Tibial artery (tissue), 4 donors: ENCODE data around the gene PEX14.

Experiments used
- DNase-seq, 2 donors: peaks; one replicate each; pipeline ENCODE4 v3.0.0-alpha.2; 2019
- H3K27ac ChIP-seq, 2 donors: fragments of 200-600 bp; sonication (generic) in 1 of 2; 1 replicate in 1 of 2; 2 replicates in 1 of 2; pipeline ENCODE4 v1.5.1; 2018 to 2019; ENCODE audit warnings: mild to moderate bottlenecking in 1 of 2
- H3K27me3 ChIP-seq, 2 donors: fragments of 200-600 bp; sonication (generic) in 1 of 2; one replicate each; pipeline versions ENCODE4 v1.5.1 to v1.6.0; 2016 to 2019
- H3K36me3 ChIP-seq, 3 donors: fragments of 200-600 bp; sonication (generic) in 2 of 3; one replicate each; pipeline ENCODE4 v1.5.1; 2016 to 2019; ENCODE audit warnings: mild to moderate bottlenecking in 2 of 3
- H3K4me1 ChIP-seq, 4 donors: fragments of 200-600 bp; sonication (generic) in 2 of 4; 1 replicate in 3 of 4; 2 replicates in 1 of 4; pipeline ENCODE4 v1.5.1; 2016 to 2019
- H3K4me3 ChIP-seq, 2 donors: fragments of 200-600 bp; sonication (generic) in 1 of 2; 1 replicate in 1 of 2; 2 replicates in 1 of 2; pipeline ENCODE4 v1.5.1; 2018 to 2019; ENCODE audit warnings: mild to moderate bottlenecking in 2 of 2
- H3K9me3 ChIP-seq, 3 donors: fragments of 200-600 bp; sonication (generic) in 1 of 3; one replicate each; pipeline ENCODE4 v1.5.1; 2016 to 2019
- intact Hi-C: fragments of 100-400 bp; cut with DNase I; formaldehyde crosslinking; loops from one replicate; pipeline ENCODE4 v1.15.0; 2023; ENCODE audit warnings: low total_unique reads
- TF ChIP-seq, protein P1 (sequence below), 2 experiments: fragments of 200-600 bp in 1 of 2; fragments of 450-650 bp in 1 of 2; IDR thresholded peaks; one replicate each; pipeline ENCODE4 v1.5.1; 2017 to 2019; ENCODE audit warnings: antibody characterized with exemption in 2 of 2, mild to moderate bottlenecking in 1 of 2, moderate library complexity in 1 of 2

PEX14 gene

DNA sequence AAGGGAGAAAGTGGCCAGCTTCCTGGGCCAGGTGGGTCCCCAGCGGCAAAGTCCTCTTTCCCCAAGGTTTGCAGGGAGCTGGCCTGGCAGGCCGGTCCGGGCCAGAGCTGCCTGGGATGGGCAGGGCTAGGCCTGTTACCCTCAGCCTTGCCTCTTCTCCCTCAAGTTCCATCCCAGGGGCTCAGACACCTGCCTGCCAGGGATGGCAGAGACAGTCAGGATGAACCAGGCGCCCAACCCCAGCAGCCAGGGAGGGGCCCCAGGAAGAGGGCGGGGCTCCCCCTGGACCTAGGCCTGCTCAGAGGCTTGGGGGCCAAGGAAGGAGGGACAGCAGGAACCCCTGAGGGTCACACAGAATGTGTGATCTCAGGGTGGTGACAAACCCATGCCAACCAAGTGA lies 201.1 kb downstream of the PEX14 start:
- H3K4me1 ChIP-seq, result peaks cover 0 to 80% (median 55%) of the 10 kb centered on the region in 4 donors
- H3K4me3 ChIP-seq, result no peak overlapping the region
- H3K27ac ChIP-seq, result peak overlapping the region; percentile 62 to 78
- H3K36me3 ChIP-seq, result no peaks in the 10 kb centered on the region
- no peak for DNase-seq
- intact Hi-C loops, result no loop called here
- TF ChIP-seq, protein P1, sequence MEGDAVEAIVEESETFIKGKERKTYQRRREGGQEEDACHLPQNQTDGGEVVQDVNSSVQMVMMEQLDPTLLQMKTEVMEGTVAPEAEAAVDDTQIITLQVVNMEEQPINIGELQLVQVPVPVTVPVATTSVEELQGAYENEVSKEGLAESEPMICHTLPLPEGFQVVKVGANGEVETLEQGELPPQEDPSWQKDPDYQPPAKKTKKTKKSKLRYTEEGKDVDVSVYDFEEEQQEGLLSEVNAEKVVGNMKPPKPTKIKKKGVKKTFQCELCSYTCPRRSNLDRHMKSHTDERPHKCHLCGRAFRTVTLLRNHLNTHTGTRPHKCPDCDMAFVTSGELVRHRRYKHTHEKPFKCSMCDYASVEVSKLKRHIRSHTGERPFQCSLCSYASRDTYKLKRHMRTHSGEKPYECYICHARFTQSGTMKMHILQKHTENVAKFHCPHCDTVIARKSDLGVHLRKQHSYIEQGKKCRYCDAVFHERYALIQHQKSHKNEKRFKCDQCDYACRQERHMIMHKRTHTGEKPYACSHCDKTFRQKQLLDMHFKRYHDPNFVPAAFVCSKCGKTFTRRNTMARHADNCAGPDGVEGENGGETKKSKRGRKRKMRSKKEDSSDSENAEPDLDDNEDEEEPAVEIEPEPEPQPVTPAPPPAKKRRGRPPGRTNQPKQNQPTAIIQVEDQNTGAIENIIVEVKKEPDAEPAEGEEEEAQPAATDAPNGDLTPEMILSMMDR (IDR thresholded peaks at IDR 0.05), result no peak
- no peaks in the 10 kb centered on the region for H3K27me3 ChIP-seq
- no peaks in the 10 kb centered on the region for H3K9me3 ChIP-seq

DNA sequence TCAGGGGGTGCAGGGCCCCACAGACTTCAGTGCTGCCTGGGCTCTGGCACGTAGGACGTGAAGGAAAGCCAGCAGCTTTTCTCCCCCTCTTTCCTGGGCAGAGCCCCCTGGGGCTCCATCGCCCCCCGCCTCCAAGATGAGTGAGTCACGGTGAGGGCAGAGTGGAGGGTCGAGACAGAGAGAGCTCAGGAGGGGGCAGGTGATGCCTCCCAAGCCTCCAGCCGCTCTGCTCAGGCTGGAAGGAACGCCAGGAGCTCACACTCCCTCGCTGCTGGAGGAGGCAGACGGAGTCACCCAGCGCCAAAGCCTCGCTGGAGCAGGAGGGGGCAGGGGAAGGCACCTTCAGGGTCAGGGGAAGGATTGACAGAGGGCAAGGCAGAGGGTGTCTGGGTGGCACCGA lies 202.2 kb downstream of the PEX14 start:
- DNase-seq, result no peak
- H3K9me3 ChIP-seq, result no peaks in the 10 kb centered on the region
- intact Hi-C loops, result no loop called here
- TF ChIP-seq, protein P1 (IDR thresholded peaks at IDR 0.05), result no peak
- peaks cover 0 to 84% (median 51%) of the 10 kb centered on the region in 4 donors for H3K4me1 ChIP-seq
- no peaks in the 10 kb centered on the region for H3K27me3 ChIP-seq
- H3K36me3 ChIP-seq, result no peaks in the 10 kb centered on the region
- H3K4me3 ChIP-seq, result no peak overlapping the region
- H3K27ac ChIP-seq, result peak overlapping the region; percentile 1 to 78

DNA sequence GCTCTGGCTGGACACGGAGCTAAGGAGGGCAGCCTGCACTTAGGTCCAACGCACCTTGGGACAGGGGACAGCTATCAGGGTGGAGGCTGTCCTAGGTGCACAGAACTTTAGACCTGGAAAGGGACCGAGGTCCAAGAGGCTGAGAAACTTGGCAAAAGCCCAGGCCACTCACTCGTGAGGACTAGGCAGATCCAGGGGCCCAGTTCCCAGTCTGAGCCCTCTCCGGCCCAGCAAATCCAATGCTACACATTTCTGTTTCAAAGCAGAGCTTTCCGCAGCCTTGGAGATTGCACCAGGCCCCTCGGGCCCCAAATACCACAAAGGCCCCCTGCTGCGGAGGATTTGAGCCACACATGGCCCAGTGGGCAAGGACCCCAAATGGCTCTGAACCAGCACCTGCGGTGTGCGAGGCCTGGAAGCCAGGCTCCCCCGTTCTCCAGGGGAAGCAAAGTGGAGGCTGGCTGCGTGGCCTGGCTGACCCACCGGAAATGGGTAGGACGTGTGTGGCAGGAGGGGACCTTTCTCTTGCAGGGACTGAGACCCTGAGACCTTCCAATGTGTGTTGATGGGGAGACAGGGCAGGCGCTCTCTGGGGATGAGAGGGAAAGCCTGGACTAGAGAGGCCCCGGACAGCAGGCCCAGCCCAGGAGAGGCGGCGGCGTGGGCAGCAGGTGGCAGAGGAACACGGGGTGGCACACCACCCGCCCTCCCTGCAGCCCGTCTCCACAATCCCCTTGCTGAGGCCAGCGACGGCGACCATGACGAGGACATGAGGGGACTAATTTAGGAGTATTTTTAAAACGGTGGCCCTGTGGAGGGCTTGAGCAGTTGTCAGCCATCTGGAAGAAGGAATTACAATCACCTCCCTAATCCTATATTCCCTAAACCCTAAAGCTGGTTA lies 203.0 kb downstream of the PEX14 start:
- Histone ChIP-seq H3K4me3 (no peak overlapping the region), H3K27me3 (no peaks in the 10 kb centered on the region), H3K27ac (peak overlapping the region; percentile 1 to 78), H3K4me1 (peaks cover 0 to 84% (median 56%) of the 10 kb centered on the region in 4 donors), H3K36me3 (no peaks in the 10 kb centered on the region), H3K9me3 (no peaks in the 10 kb centered on the region)
- intact Hi-C loops, result no loop called here
- TF ChIP-seq, protein P1 (IDR thresholded peaks at IDR 0.05), result no peak
- no peak for DNase-seq

DNA sequence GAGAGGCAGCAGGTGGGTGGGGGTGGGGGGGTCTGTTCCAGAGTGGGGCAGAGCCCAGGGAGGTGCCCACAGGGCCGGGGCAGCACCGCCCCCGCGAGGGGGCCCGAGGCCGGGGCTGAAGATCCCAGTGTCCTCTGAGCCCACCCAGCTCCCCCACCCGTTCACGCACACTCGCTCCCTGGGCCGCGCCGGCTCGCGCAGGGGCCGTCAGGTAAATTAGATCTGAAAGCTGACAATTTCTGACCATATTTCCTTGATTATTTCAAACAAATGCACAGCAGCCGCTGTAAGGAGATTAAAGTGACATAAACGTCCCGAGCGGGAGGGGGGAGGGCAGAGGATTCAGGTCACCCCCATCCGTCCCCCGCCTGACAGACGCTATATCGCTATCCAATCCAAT lies 203.7 kb downstream of the PEX14 start:
- H3K36me3 ChIP-seq, result no peaks in the 10 kb centered on the region
- intact Hi-C loops, result no loop called here
- DNase-seq, result no peak
- no peak overlapping the region for H3K4me3 ChIP-seq
- H3K9me3 ChIP-seq, result no peaks in the 10 kb centered on the region
- H3K4me1 ChIP-seq, result peaks cover 0 to 90% (median 62%) of the 10 kb centered on the region in 4 donors
- no peaks in the 10 kb centered on the region for H3K27me3 ChIP-seq
- H3K27ac ChIP-seq, result peak overlapping the region in 1 of 2 donors; percentile 78
- TF ChIP-seq, protein P1 (IDR thresholded peaks at IDR 0.05), result no peak

DNA sequence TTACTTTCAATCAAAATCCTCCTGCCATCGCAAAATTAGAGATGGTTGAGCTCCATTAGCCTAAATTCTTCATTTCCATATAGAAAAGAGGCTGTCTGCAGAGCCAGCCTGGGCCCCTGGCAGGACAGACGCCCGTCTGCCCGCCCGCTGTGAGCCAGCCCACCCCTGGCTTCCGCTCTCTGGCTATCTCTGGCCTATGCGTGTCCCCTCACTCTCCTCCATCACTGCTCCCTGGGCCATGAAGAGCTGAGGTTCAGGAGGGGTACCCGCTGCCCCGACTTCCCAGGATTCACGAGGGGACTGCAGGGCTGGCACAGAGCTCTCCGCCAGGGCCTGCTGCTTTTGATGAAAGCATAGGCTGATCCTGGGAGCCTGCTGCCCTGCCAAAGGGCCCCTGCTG lies 204.1 kb downstream of the PEX14 start:
- H3K4me3 ChIP-seq, result no peak overlapping the region
- TF ChIP-seq, protein P1 (IDR thresholded peaks at IDR 0.05), result no peak

More for the DNA sequence above, 204.1 kb downstream of the PEX14 start:
- H3K4me1 ChIP-seq, result peaks cover 0 to 95% (median 64%) of the 10 kb centered on the region in 4 donors
- H3K27me3 ChIP-seq, result no peaks in the 10 kb centered on the region
- no peak for DNase-seq
- no peaks in the 10 kb centered on the region for H3K36me3 ChIP-seq
- H3K9me3 ChIP-seq, result no peaks in the 10 kb centered on the region
- H3K27ac ChIP-seq, result no peak overlapping the region
- intact Hi-C loops, result no loop called here
